Measurements from ENCODE around the gene PDZRN4.

PDZRN4 gene

DNA sequence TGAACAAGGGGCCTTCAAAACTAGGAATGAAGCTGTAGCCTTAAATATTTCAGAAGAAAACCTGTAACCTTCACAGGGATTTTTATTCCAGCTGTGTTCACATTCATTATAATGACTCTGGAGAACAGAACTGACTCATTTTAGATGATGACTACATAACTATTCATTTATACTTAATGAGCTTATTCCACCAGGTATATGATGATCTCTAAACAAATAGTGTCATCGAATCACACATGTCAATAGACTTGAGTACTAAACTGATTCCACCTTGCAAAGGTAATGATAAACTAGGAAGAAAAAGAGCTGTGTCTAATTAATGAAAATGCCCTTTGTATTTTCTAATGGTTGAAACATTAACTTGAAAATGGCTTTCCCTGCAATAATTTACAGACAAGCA is 433.2 kb downstream of the PDZRN4 start:
- TF ChIP-seq, protein P1, sequence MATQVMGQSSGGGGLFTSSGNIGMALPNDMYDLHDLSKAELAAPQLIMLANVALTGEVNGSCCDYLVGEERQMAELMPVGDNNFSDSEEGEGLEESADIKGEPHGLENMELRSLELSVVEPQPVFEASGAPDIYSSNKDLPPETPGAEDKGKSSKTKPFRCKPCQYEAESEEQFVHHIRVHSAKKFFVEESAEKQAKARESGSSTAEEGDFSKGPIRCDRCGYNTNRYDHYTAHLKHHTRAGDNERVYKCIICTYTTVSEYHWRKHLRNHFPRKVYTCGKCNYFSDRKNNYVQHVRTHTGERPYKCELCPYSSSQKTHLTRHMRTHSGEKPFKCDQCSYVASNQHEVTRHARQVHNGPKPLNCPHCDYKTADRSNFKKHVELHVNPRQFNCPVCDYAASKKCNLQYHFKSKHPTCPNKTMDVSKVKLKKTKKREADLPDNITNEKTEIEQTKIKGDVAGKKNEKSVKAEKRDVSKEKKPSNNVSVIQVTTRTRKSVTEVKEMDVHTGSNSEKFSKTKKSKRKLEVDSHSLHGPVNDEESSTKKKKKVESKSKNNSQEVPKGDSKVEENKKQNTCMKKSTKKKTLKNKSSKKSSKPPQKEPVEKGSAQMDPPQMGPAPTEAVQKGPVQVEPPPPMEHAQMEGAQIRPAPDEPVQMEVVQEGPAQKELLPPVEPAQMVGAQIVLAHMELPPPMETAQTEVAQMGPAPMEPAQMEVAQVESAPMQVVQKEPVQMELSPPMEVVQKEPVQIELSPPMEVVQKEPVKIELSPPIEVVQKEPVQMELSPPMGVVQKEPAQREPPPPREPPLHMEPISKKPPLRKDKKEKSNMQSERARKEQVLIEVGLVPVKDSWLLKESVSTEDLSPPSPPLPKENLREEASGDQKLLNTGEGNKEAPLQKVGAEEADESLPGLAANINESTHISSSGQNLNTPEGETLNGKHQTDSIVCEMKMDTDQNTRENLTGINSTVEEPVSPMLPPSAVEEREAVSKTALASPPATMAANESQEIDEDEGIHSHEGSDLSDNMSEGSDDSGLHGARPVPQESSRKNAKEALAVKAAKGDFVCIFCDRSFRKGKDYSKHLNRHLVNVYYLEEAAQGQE (IDR thresholded peaks at IDR 0.05; ENCODE audit: insufficient replicate concordance, low read depth): no peak
- TF ChIP-seq GABPA (IDR thresholded peaks at IDR 0.05; ENCODE audit: low read depth): no peak
- Histone ChIP-seq H3K27me3 (ENCODE audit: insufficient read depth, poor library complexity, severe bottlenecking) (no peaks in the 10 kb centered on the region), H3K27ac (replicated peaks) (no peak overlapping the region), H3K4me3 (replicated peaks; ENCODE audit: insufficient read depth, low read length) (no peak overlapping the region)
- no peak for DNase-seq (ENCODE audit: low read depth in 1 of 2, low spot score in 1 of 2)
